Measurements from ENCODE around the gene KRT4.

The KRT4 gene

DNA sequence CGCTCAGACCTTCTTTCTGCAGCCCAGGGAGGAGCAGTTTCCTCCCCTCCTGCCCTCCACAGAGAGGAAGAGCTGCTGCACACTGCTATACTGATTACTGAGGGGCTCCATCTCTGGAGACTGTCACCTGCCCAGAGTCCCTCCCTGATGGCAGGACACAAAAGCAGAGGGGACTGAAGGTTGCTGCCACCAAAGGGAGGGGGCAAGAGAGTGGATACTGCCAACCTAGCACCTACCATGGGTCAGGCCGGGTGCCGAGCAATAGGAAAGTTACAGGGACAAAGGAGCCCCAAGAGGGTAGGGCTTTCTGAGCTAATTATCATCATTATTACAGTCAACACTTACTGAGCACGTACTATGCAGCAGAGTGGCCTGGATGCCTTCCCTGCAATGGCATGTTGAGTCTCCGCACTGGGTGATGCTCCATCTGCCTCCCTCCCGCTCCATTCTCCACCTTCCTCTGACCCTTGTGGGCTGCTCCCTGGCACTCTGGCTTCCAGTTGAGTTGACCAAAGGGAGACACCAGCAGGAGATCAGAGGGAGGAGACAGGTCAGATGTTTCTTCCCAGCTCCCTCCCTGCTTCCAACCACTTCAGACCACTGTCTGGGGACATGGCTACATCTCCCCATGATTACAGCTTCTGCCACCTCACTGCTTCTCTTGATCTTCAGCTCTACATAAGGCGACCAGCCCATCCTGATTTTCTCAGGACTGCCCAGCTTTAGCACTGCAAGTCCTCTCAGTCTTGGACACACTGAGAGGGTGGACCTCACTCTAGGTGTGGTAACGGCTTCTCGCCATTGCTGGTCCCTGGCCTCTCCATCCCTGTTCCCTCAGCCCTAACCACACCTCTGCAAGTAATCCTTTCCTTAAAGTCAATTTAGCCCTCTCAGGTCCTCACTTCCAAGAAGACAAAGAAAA is 22.8 kb upstream of the KRT4 start:
- FAIRE-seq: no peak

DNA sequence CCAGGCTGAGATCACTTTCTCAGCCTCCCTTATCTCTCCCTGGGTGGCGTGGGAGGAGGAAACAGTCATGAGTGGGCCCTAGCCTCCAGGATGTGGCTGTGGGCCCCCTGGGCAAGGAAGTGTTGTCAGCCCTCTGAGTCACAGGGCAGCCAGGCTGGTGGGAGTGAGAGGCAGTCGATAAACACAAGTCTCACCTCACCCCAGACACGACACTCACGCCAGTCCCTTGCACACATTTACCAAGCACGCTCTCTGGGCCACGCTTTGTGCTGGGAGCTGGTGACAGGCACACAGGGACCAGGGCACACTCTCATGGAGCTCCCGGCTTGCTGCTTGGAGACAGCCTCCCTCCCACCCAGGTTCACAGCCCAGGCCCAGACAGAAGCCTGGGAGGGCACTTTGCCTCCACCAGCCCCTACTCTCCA is 22.1 kb upstream of the KRT4 start:
- no peak for FAIRE-seq

DNA sequence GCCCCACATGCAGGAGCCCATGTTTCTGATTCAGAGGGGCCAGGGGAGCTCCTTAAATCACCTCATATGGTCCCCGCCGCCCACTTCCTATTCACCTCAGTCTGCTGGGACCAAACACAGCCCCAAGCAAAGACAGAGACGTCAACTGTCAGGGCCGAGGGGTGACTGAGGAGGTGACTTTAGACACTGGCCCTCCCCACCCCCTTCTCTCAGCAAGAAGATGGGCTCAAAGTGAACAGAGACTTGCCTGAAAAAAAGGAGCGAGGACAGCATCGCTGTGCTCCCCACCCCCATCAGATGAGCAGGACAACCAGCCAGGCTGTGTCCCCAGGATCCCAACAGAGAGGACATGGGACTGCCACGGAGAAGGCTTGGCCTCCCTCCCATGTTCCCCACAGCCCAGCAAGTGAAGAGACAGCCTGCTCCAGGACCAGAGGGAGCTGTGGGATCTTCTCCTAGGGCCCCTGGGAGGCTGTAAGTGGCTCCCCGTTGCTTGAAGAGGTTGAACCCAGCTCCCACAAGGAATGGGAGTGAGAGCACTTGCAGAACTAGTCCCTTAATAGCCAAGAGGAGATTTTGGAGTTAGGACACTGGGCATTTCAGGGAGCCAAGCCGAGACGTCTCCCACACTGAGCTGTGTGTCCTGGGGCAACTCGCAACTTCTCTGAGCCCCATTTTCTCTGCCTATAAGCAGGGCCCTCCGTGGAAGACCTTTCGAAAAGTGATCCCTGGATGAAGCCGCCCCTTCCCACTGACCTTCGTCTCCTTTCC is 21.5 kb upstream of the KRT4 start:
- no peak for FAIRE-seq

DNA sequence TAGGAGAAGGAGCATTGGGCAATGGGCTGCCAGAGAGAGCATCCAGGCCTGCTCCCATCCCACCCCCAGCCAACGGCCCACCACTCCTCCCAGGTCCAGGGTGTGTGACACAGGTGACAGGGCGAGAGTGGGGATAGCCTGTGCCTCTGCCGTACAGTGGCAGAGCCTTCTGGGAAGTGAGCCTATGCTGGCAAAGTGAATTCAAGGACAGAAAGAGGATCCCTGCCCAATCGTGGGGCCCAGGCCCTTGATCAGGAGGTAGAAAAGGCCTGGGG is 20.7 kb upstream of the KRT4 start:
- FAIRE-seq: no peak

DNA sequence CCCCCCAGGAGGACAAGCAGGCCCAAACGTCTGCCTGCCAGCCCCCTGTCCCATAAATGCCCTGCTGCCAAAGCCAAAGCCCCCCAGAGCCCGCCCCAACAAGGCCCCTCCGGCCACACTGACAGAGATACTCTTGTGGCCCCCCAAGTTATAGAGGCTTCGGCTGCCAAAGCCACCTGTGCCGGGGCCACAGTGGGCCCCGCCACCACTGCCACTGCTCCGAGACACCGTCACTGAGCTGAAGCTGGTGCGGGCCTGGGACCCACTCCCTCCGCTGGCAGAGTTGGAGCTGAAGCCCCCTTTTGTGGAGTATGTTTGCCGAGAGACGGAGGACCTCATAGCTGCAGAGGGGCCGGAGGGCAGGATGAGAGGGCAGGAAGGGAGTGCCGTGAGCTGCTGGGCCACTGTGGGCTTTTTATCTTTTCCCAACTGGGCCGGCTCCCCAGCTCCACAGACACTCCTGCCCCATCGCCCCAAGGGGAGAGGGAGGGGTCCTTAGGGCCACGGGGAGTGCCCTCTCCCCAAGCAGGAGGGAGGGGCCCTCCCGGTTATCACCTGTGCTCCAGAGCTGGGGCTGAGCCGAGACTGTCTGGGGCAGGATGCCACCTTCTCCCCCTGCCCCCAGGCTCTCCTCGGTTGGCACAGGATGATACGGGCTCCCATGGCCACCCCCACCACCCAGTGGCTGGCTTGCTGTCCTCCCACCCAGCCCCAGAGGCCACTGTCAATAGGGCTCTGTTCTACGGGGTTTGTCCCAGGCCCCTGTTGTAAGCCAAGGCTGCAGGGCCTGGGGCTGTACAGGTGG is 20.2 kb upstream of the KRT4 start, which contains the start of gene KRT79:
Gene KRT79 (minus strand): TSS at position 390 of the 805 bp plus-strand sequence. CDS start 51 bp downstream, at position 339.
- no peak for FAIRE-seq

GRCh38 chr12:52832985-52833905 is 19.3 kb upstream of the KRT4 start:
- no peak for FAIRE-seq

- FAIRE-seq: no peak
Observed at GRCh38 chr12:52832451-52832850, 18.5 kb upstream of the KRT4 start.

- FAIRE-seq: no peak
Observed at GRCh38 chr12:52831251-52831650, 17.3 kb upstream of the KRT4 start.

DNA sequence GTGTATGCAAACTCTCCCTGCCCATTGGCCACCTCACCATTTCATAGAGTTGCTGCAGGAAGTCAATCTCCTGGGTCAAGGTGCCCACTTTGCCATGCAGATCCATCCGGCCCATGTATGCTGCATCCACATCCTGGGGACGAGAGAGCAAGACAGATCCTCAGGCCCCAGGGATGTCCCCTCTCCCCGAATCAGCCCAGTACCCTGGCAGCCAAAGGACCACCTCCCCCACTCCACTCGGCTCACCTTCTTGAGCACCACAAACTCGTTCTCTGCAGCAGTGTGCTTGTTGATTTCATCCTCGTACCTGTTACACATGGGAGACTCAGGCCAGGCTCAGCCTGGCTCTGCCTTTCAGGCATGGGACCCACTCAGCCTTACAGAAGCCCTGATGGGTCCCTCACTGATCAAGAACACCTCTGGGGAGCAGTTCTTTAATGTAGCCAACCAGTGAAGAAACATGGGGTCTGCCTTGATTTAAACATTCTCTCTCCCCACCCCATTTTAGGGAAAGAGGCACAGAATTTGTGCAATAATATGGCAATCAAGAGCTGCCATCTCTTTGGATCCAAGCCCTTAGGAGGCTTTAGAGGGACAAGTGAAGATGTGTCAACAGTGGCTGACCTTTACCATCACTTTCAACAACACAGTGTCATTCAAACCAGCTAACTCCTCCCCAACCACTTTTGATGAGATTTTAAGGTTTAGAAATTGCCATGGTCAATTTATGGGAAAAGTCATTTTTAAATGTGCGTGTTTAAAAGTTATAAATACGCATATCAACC is 16.3 kb upstream of the KRT4 start:
- FAIRE-seq: no peak

- FAIRE-seq: no peak
Observed at GRCh38 chr12:52828591-52829021, 14.7 kb upstream of the KRT4 start.

GRCh38 chr12:52828156-52828555 is 14.2 kb upstream of the KRT4 start:
- no peak for FAIRE-seq

- no peak for FAIRE-seq
Observed at GRCh38 chr12:52827499-52828090, 13.7 kb upstream of the KRT4 start.

GRCh38 chr12:52826611-52827498 is 12.9 kb upstream of the KRT4 start:
- FAIRE-seq: no peak

DNA sequence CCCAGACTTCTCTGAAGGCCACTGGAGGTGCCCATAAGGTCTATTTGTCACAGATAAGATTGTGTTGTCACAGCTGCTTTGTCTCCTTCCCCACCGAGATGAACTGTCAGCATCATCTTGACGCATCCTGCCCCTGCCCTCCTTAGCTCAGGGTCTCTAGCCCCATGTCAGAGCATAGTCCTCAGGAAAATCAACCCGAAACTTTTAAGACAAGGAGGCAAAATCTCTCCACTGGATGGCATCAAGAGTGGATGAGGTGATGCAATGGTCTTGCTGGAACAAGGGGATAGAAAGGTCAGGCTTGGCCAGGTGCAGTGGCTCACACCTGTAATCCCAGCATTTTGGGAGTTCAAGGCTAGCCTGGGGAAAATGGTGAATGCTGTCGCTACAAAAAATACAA is 12.0 kb upstream of the KRT4 start:
- FAIRE-seq: no peak

- no peak for FAIRE-seq
Observed at GRCh38 chr12:52824741-52825410, 11.0 kb upstream of the KRT4 start.

- FAIRE-seq: no peak
Observed at GRCh38 chr12:52823761-52824450, 10.0 kb upstream of the KRT4 start.

- FAIRE-seq: no peak
Observed at GRCh38 chr12:52822771-52823510, 9.0 kb upstream of the KRT4 start.

Data from A204.1 (cell line).